Right renal cortex interstitium (tissue), 3 donors: ENCODE results near the gene MAGED2. TPM values are rescaled to one million over a fixed set of nuclear protein-coding genes. Genes with fewer than 3 reads are reported as not detected.
A peak's percentile ranks its signal among the peaks of the same experiment; 100 is the strongest.
"Not testable (repeated sequence)": the region's sequence is repeated elsewhere in the genome, so short reads cannot be mapped to it uniquely, and the experiment has no call there.

Experiments
- DNase-seq, 3 donors: peaks; one replicate each; pipeline ENCODE4 v3.0.0-alpha.2; 2013; ENCODE audit warnings: low read depth in 3 of 3, low spot score in 2 of 3
- polyA plus RNA-seq, 3 donors: library from polyadenylated mRNA; unstranded; fragments of 120-200 nt; gene quantifications; one replicate each; pipeline ENCODE4 v1.2.1, GENCODE V29; 2013; ENCODE audit not compliant: insufficient read length in 3 of 3

MAGED2 gene, protein sequence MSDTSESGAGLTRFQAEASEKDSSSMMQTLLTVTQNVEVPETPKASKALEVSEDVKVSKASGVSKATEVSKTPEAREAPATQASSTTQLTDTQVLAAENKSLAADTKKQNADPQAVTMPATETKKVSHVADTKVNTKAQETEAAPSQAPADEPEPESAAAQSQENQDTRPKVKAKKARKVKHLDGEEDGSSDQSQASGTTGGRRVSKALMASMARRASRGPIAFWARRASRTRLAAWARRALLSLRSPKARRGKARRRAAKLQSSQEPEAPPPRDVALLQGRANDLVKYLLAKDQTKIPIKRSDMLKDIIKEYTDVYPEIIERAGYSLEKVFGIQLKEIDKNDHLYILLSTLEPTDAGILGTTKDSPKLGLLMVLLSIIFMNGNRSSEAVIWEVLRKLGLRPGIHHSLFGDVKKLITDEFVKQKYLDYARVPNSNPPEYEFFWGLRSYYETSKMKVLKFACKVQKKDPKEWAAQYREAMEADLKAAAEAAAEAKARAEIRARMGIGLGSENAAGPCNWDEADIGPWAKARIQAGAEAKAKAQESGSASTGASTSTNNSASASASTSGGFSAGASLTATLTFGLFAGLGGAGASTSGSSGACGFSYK
- 100 to 1,000 TPM; 664 to 804 (median 735) TPM for polyA plus RNA-seq

DNA sequence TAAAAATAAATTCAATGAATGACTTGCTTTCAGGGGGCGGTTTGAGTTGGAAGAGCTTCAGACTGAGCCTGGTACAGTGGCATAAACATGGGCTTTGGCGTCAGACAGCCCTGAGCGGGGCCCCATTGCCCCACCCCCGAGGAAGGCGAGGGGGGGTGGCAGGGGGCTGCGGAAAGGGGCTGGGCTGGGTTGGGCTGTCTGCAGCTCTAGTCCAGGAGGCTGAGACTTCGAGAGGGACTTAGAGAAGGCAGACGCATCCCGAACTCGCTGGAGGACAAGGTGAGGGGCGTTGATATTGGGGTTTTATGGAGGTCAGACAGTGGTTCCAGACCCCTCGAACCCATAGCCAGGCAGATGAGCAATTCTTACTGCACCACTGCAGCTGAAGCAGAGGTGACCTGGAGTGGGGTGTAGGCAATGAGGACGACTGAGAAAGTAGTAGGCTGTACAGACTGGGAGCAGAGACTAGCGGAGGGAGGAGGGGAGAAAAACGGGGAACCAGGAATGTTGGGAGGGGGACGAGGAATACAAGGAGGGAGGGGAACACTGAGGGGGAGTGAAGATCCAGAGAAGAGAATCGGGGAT is at the start of gene MAGED2:
TSS of gene MAGED2 (plus strand) at position 222 of the 585 bp plus-strand sequence. CDS start 1,587 bp downstream, outside the sequence.
- peak in 2 of 3 donors; percentile 24 to 25 for DNase-seq

DNA sequence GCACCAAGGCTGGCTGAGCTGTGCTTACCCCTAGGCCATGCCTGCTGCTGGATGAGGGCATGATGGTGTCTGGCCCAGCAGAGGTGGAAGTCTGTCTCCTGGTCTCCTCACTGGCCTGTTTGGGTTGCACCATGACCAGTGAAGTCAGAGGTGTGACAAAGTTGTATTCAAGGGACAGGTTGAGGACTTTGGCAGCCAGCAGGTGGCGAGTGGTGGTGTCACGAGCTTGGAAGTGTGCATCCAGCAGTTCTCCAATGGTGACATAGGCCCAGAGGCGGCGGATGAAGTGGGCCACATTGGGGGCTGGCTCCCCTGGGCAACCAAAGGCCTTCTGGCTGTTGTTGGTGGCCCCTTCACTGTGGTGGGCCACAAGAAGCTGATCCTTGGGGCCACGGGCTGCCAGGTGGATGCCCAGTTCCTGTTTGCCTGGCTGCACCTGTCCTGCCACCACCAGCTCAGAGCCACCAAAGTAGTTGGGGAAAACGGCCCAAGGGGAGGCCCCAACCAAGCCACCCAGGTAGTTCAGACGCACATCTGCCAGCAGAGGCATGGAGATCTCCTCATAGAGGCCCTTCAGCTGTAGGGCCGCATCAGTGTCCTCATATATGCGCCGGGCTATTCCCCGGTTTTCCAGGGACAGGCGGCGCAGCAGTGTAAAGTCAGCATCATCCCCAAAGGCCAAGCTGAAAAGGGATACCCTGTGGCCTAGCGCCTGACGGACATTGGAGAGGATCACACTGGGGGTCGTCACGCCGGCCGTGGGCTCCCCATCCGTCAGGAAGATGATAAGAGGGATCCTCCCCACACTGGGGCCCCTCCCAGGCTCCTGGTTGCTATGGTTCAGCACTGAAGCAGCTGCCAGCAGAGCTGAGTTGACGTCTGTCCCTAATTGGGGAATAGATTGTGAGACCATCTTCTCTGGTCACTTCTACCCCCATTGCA is 49.2 kb upstream of the MAGED2 start:
- DNase-seq = no peak

DNA sequence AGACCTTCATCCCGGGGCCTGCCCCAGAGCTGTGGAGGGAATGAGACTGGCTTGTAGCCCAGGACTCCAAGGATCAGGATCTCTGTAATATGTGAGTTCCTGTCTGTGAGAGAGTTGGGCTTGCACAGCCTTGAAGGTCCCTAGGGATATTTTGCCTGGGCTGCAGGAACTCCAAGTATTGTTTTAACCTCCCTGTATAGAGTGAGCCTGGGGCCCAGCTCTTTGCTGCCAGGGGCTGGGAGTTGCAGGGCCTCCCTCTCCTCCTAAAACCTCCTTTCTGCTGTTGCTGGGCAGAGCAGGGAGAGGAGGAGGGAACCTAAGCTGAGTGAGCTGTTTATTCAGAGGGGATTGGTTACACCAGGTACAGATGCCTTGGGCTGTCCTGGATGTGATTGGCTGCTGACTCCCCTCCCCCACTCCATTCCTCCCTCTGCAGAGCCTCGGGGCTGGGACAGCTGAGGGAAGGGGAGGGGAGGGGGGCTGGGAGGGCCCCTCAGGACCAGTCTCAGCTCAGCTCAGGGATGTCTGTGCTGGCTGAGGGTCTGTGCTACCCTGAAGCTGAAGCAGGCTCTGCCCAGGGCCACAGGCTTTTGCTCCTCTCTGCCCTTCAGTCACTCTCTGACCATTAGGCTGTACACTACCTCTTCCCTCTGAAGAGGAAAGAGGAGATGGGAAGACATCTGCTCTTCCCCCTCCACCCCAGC is 33.0 kb upstream of the MAGED2 start:
- DNase-seq = peak; percentile 29 to 60 (median 44)

DNA sequence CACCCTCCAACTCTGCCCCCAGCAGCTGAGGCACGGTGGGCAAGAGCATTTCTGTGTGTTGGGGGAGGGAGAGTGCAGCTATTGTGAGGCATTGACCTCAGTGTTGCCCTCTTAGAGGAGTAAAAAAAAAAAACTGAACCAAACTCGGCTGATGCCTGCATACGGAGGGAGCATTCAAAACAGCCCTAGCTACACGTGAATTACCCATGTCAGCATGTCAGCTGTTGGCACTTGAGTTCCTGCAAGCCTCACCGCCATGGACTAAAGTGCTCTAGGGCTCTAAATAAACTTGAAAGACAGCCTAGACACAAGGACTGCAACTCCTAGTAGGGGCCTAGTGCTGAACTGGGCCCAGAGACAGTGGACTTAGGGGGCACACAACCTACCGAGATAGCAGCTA is 31.5 kb upstream of the MAGED2 start:
- DNase-seq = no peak

DNA sequence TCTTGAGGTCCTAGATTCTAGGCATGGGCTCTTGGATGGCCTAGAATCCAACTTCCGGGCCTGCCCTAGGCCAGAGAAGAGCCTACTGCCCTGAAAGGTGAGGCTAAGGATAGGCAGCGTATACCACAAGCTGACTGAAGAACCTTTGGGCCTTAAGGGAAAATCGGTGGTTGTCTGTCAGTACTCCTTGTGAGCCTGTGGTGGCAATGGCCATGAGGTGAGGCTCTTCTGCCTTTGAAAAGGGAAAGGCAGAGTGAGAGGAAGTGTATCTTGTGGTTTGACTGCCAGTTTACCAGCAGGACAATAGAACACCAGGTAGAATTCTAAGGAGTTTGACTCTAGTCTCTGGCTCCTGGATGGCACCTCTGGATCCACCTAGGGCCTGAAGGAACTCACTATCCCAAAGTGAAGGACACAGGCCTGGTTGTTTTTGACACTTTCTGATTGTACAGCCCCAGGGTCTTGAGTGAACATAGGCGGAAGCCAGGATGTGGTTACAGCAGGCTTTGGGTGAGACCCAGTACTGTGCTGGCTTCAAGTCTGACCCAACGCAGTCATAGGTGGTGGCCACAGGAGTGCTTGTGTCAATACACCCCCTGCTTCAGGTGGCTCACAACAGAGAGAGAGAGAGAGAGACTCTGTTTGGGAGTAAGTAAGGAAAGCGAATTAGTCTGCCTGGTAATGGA is 30.4 kb upstream of the MAGED2 start:
- no peak for DNase-seq

DNA sequence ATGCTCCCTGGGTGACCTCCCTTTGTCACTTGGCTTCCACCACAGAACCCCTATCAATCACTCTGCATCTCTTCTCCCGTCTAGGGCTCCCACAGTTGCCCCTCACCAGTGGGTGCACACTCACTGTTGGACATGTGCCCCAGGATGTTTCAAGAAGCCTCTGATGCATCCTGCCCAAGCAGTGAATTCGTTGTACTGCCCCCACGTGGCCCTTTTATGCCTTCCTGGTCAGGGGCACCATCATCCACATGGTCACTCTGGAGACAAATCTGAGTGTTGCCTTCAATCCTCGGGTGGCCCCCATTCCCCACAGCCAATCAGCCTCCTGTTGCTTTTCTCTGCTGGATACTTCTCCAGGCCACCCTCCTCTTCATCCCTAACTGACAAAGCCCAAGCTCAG is 21.6 kb upstream of the MAGED2 start:
- DNase-seq = no peak

DNA sequence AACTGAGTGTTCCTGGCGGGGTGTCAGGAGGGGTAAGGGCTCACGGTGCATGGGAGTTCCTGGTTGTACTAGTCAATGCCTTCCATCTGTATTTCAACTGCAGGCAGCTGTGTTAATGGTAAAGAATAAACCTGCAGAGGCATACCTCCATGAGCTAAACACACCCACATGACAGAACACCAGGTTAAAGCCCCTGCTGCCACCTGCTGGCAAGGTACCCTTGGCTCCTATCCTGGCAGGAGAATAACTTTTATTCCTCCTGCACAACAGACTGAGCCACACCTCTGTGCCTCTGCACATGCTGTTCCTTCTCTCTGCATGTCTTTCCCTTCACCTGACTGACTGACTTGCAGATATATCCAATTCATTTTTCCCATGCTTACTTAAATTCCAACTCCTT is 20.6 kb upstream of the MAGED2 start:
- no peak for DNase-seq

DNA sequence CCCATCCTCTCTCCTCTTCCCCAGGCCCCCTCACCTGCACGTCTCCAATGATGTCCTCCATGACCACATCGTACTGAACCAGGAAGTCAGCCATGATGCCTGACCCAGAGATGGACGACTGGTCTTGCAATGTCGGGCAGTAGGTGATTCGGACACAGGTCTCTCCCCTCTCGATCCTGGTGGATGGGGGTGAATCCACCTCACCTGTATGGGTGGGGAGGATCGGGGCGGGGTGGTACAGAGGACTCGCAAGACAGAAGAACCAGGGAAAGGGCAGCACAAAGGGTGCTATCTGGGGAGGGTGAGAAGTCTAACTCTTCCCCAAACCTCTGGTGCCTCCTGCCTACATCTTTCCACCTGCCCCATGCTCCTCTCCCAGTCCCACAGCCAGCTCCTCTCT is 19.1 kb upstream of the MAGED2 start:
- DNase-seq = no peak

DNA sequence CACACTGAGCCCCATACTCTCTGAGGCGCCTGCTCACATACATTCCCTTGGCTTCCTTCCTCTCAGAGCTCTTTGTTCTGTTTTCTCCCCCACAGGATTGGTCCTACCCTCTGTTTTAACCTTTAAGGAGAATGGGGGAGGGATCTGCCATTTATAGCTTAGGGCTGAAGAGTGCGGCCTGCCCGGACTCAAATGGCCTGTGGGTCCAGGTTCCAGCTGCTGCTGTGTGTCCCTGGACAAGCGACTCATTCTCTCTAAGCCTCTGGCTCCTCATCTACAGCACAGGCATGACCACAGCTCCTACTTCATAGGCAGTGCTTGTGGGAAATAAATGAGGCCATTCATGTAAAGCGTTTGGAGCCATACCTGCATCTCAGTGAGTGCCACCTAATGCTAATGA is 18.1 kb upstream of the MAGED2 start:
- DNase-seq = not testable (repeated sequence)

DNA sequence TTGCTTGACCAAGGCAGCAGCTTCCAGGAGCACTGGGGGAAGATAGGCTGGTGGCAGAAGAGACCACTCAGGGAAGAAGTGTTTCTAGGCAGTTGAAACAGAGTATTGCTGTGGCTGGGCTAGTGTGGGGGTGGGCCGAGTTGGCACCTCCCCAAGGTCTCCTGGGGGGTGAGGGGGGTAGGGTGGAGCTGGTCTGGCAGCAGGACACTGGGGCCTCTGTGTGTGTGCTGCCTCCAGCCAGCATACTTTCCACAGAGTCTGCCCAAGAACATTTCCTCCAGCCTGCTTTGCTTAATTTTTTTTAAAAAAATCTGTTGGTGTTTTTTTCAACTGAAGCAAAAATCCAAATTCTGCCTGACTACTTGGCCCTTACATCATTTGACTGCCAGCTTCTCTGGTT is 13.5 kb upstream of the MAGED2 start:
- DNase-seq = no peak

DNA sequence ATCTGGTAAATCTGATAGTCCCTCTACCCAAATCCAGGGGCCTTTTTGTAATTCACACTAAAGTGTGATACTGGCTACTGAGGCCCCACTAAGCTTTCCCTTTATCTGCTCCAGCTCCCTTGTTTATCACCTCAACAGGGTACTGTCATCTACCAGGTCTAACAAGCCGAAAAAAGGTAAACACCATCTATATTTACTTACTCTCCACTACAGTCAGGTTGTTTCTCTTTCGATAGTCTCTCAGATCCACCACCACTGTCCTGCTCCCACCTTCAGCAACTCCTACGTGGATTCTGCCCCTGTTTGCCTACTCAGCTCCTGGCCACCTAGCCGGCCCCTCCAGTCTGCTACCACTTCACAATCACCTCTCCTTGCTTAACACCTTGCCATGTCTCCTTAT is 12.8 kb upstream of the MAGED2 start:
- DNase-seq = no peak

DNA sequence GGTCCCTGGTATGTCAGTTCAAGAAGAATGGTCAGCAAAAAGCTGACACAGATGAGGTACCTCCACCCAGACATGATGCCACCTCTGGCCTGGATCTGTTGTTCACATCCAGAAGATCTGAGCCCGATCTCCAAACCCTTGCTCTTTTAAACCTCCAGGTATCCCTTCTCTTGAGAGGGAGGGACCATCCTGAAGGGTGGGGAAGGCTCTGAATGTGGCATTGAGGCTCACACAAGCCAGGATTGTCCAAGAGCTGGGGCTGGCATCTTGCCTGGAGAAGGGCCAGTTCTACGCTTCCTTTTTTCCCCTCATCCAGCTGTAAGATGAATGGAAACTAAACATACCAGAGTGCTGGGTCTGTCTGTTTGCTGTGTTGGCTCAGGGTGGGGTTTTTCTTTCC is 9.4 kb upstream of the MAGED2 start, which contains the start of gene ITIH6:
TSS of gene ITIH6 (minus strand) at position 119 of the 400 bp plus-strand sequence. CDS start at position 74, 45 bp downstream.
- no peak for DNase-seq

DNA sequence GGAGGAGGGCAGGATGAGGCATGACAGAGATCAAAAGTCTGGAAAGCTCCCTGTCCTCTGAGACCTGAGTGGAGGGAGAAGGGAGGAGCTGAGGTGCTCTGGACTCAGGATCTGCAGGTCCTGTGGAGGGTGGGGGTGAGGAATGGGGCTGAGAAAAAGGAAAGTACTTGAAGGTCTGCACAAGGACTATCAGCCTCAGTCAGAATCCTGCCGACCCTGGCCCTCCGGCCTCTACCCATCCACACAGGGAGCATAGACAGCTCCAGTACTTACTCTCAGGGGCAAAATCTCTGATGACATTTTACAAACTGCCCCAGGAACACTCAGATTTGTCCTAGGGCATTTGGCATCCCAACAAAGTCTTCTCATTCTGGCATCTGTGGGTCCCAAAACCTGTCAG is 8.5 kb upstream of the MAGED2 start:
- no peak for DNase-seq

DNA sequence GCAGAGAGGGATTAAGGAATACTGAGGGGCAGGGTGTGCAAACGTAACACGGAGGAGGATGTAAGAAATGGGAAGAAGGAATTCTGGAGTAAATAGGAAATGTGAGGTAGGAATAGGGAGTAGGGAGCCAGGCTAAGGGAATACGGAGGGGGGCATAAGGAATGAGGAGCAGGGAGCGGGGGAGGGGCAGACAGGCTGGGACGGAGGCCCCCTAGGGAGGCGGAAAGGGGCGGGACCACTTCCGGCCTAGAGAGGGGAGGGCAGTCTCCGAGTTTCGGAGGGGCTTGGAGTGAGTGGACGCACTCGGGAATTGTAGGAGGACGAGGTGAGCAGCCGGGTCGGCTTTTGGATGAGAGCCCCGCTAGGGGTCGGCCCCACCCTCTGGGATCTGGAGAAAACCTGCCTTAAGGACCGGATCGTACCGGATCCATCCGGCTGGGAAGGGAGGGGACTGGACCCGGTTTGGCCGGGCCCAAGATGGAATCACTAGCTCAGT is 612 bp downstream of the MAGED2 start:
- DNase-seq = peak in 2 of 3 donors; percentile 54 to 71

DNA sequence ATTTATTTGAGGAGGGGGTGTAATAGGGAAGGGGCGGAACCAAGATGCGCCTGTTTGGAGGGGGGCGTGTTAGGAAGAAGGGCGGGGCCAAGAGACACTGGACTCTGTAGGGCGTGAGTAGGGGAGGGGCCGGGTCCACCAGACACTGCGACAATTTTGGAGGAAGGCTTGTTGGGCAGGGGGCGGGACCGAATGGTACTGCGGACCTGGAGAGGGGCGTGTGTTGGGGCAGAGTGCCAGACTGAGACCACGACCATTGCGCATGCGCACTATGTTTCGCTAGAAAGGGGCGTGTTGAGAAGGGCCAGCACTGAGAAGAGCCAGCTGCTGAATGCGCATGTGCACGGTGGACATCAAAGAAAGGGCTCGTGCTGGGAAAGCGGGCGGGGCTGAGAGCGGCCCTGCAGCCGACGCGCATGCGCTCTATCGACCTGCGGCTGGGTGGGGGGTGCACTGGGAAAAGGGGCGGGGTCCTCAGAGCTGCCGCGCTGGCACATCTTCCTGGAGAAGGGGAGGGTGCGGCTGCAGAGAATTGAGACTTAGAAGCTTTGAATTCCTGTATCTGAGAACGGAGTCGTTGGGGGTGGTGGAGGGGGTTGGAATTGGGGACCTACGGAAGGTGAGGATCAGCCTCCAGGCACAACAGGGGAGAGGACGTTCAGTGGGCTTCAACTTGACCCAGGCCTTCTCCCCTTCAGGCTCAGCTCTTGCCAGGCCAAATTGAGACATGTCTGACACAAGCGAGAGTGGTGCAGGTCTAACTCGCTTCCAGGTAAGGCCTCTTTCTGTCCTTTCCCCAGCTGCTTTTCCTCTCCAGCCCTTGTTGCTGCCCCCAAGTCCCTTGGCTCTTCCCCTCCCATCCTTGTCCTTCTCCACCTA is 1.3 kb downstream of the MAGED2 start:
- DNase-seq = peak; percentile 87 to 90 (median 89)

DNA sequence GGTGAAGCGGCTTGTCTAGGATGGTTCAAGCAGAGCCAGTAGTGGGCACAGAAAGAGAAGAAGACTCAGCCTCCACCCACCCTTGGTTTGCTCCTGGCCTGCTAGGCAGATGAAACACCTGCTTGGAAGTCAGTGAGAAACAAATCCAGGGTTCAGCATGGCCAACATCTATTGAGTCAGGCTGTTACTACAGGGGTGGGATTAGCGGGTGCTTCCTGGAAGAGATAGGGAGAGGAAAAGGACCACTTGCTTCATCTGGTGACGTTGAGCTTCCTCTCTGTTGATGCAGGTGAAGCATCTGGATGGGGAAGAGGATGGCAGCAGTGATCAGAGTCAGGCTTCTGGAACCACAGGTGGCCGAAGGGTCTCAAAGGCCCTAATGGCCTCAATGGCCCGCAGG is 3.0 kb downstream of the MAGED2 start:
- no peak for DNase-seq

DNA sequence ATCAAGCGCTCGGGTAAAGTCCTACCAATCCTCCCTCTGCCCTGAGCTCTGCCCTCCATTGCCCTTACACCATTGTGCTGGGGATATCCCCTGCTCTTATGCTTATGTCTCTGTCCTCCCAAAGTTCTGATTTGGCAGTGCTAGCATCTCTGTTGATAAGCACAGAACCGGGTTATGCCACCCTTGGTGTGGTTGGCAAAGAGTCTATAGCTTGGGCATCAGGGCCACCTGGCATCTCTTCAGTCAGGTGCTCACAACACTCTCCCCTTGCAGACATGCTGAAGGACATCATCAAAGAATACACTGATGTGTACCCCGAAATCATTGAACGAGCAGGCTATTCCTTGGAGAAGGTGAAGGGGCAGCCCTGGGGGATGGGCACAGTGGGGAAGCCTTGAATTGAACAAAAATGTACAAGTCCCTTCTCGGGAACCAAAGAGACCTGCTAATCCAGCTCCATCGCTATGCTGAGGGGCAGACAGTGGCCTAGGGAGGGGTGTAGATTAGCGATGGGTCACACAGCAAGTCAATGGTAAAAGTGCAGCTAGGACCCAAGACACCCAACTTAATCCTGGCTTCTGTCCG is 3.8 kb downstream of the MAGED2 start:
- no peak for DNase-seq

DNA sequence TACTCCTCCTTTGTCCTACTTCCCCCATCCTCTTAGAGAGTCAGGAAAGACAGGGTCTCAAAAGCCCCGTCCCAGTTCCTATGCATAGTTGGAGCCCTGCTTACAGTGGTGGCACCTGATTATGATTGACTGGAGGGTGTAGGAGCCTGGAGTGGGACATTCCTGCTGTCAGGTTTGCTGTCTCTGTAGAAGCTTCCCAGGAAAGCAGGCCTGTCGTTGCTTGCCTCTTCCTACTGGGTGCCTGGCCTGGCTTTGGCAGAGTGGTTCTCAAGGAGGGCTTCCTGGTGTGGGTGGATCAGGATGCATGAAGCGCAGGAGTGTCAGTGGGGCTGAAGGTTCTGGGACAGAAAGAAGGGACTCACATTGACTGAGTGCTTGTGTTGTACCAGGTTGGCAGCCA is 4.8 kb downstream of the MAGED2 start:
- DNase-seq = no peak
